ENCODE data around the gene HOXB3. TPM values are rescaled to one million over a fixed set of nuclear protein-coding genes. Genes with fewer than 3 reads are reported as not detected.

The HOXB3 gene
- total RNA-seq, 1 experiment from 2014 or later, result 151 TPM

DNA sequence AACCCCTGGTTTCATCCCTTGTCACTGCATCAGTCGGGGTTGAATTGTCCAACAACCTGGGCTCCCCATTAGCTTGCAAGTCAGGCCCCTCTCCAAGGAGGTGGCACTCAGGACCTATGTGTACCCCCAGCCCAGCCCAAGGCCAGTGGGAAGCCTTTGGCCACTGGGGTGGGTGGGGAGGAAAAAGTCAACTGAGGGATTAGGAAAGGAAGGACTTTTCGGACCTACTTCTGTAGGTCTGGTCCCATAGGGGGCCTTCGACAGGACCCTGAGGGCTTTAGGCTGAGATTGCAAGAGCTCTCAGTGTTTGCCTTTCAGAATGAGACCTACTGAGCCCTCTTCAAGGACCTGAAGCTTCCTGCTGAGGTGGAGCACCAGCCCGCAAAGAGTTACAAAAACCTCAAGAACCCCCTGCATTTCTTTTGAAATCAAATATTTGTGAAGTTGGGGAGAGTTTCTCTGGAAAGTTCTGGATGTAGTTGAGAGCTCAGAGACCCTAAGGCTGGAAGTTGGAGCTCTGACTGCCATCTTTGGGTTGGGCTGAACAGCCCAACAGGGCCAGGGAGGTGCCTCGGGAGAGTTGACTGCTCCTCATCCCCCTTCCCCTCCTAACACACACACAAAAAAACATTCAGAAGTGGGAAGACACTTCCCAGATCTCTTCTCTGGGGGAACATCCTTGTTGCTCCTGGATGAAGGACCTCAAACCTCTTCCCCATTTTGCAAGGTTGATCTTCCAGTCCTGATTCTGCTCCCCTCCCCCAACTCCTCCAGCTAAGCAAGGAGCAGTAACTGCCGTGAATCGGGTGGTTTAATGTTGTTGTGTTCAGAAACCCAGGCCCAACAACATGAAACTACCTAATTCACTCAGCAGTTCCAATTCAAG, 41.9 kb upstream of the HOXB3 start:
- H3K4me3 Mint-ChIP-seq (ENCODE audit: low read depth, unreplicated experiment), result no peak overlapping the region
- CTCF ChIA-PET, result interaction anchor here (0.6 to 1.4 kb wide), 2 partner anchors 13 to 17 kb away, joined by 3 to 4 read pairs; partner anchors contain the start of gene HOXB8

DNA sequence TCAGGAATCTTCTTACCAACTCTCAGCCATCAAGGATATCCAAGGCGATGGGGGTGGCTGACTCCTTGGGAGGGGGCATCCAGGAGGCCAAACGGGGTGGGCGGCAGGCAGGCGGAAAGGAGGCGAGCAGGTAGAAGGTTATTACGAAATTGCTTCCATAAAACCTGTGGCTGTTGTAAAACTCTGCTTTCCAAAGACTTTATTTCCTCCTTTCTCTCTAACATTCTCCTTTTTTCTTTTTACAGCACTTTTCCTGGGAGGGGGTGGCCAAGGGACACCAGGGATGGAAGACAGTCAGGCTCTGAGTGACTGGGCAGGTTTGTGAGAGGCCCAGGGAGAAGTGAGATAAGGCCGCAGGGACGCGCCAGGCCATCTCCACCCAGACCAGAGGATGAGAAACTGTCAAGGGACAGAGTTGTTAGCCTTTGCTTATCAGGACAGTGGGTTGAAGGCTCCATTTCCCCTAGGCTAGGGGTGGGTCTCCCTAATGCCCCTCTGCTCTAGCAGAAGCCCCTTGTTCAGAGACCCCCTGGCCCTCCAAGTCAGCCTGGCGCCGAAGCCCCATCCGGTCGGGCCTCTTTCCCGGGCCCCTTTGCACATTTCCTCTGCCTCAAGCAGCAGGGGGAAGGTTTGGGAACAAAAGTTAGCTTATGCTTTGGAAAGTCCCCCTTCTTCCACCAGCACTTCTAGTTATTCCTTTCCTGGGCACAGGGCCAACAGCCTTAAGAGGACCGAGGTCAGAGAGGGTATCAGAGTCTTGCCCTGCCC, 41.1 kb upstream of the HOXB3 start:
- intact Hi-C loops (cut with micrococcal nuclease; ENCODE audit: unreplicated experiment), result no loop called here
- no peak for DNase-seq
- no peaks in the 10 kb centered on the region for H3K9me3 Mint-ChIP-seq (ENCODE audit: low read depth, unreplicated experiment)
- H3K4me3 Mint-ChIP-seq (ENCODE audit: low read depth, unreplicated experiment), result no peak overlapping the region
- CTCF ChIA-PET, result no interaction called here
- no peak overlapping the region for H3K27ac Mint-ChIP-seq (ENCODE audit: unreplicated experiment)
- no TSS peak for BruUV-seq (replicated peaks)
- TF ChIP-seq CTCF (IDR thresholded peaks at IDR 0.05; ENCODE audit: unreplicated experiment), result no peak
- peaks cover 9% of the 10 kb centered on the region for H3K4me1 Mint-ChIP-seq (ENCODE audit: low read depth, unreplicated experiment)
- H3K27me3 Mint-ChIP-seq (ENCODE audit: unreplicated experiment), result peaks cover 14% of the 10 kb centered on the region
- H3K36me3 Mint-ChIP-seq (ENCODE audit: insufficient read depth, unreplicated experiment), result peaks cover 61% of the 10 kb centered on the region

More for the DNA sequence above, 41.9 kb upstream of the HOXB3 start:
- TF ChIP-seq CTCF (IDR thresholded peaks at IDR 0.05; ENCODE audit: unreplicated experiment), result no peak
- peaks cover 5% of the 10 kb centered on the region for H3K27me3 Mint-ChIP-seq (ENCODE audit: unreplicated experiment)
- peaks cover 2% of the 10 kb centered on the region for H3K4me1 Mint-ChIP-seq (ENCODE audit: low read depth, unreplicated experiment)
- DNase-seq, result no peak
- BruUV-seq (replicated peaks), result no TSS peak
- peaks cover 61% of the 10 kb centered on the region for H3K36me3 Mint-ChIP-seq (ENCODE audit: insufficient read depth, unreplicated experiment)
- H3K9me3 Mint-ChIP-seq (ENCODE audit: low read depth, unreplicated experiment), result no peaks in the 10 kb centered on the region
- intact Hi-C loops (cut with micrococcal nuclease; ENCODE audit: unreplicated experiment), result no loop called here
- no peak overlapping the region for H3K27ac Mint-ChIP-seq (ENCODE audit: unreplicated experiment)

DNA sequence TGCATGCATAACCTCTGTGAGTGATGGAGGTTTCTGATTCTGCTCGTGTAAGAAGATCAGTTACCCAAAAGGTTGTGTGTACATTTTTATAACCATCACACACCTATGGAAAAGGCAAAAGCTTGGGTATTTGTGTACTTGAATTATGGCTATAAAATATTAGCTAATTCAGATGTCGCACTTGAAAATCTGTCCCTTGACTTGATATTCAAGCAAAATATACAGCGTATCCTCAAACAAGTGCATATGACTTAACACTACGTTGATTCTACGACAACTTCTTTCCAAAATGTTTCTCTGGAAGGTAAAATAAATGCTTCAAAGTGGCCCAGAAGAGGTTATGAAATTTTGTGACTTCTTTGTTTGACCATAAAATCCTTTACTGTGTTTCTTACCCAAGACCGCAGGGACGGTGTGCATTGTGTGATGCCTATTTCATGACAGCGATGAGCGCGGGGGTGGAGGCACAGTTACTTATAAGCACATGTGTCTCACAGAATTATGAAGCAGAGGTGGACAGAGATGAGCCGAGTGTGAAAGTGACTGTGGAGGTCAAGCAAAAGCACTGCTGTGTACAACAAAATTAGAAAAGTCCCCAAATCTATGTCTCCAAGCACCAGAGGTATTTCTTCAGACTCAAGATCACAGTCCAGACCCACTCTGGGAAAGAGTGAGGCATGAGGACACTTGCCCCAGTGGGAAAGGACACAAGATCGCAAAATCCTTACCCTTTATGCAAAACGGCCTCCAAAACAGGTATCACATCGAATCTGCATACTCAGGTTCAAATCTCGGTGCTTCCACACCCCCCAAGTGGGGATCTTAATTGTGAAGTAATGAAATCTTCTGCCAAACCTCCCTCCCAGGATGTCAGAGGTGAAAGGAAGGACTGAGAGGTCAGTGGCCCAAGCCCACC, 40.2 kb upstream of the HOXB3 start:
- Mint-ChIP-seq H3K9me3 (ENCODE audit: low read depth, unreplicated experiment) (no peaks in the 10 kb centered on the region), H3K36me3 (ENCODE audit: insufficient read depth, unreplicated experiment) (peaks cover 61% of the 10 kb centered on the region), H3K27me3 (ENCODE audit: unreplicated experiment) (peaks cover 19% of the 10 kb centered on the region), H3K4me3 (ENCODE audit: low read depth, unreplicated experiment) (no peak overlapping the region), H3K27ac (ENCODE audit: unreplicated experiment) (no peak overlapping the region), H3K4me1 (ENCODE audit: low read depth, unreplicated experiment) (peaks cover 9% of the 10 kb centered on the region)
- CTCF ChIA-PET, result interaction anchor here (0.6 kb wide), 1 partner anchor 417 kb away, joined by 5 read pairs; no protein-coding TSS in a partner anchor
- no TSS peak for BruUV-seq (replicated peaks)
- DNase-seq, result no peak
- no peak for TF ChIP-seq CTCF (IDR thresholded peaks at IDR 0.05; ENCODE audit: unreplicated experiment)
- intact Hi-C loops (cut with micrococcal nuclease; ENCODE audit: unreplicated experiment), result no loop called here

DNA sequence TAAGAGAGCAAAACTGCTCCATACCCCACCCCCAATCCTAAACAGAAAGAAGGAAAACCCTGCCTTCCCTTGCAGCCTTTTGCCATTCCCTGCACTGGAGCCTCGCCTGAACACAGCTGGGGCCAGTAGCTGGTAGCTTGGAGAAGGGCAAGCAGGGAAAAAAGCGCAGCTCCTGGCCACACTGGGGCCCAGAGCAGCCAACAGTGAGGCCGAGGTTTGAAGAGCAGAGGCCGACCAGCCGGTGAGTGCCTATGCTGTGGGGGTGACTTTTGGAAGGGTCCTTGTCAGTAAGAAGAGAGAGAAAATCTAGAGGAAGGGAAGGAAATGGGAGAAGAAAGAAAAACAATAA, 39.3 kb upstream of the HOXB3 start:
- H3K27ac Mint-ChIP-seq (ENCODE audit: unreplicated experiment), result no peak overlapping the region
- no peaks in the 10 kb centered on the region for H3K9me3 Mint-ChIP-seq (ENCODE audit: low read depth, unreplicated experiment)
- no peak for TF ChIP-seq CTCF (IDR thresholded peaks at IDR 0.05; ENCODE audit: unreplicated experiment)
- intact Hi-C loops (cut with micrococcal nuclease; ENCODE audit: unreplicated experiment), result no loop called here
- H3K4me3 Mint-ChIP-seq (ENCODE audit: low read depth, unreplicated experiment), result no peak overlapping the region
- CTCF ChIA-PET, result interaction anchor here (0.6 kb wide), 3 partner anchors 244 to 416 kb away, joined by 3 to 5 read pairs (median 3); no protein-coding TSS in a partner anchor
- peaks cover 9% of the 10 kb centered on the region for H3K4me1 Mint-ChIP-seq (ENCODE audit: low read depth, unreplicated experiment)
- no peak for DNase-seq
- BruUV-seq (replicated peaks), result no TSS peak
- peaks cover 61% of the 10 kb centered on the region for H3K36me3 Mint-ChIP-seq (ENCODE audit: insufficient read depth, unreplicated experiment)
- H3K27me3 Mint-ChIP-seq (ENCODE audit: unreplicated experiment), result peaks cover 19% of the 10 kb centered on the region

Measured in Calu3 (cell line).